DND-41 (cell line): ENCODE results near the gene RAB7B.

Source experiments
- CTCF ChIP-seq: IDR thresholded peaks from 2 replicates; pipeline ENCODE4 v1.5.1; 2012; ENCODE audit warnings: borderline replicate concordance, low read length, moderate library complexity, mild to moderate bottlenecking; ENCODE audit not compliant: poor library complexity, severe bottlenecking; ENCODE audit errors: extremely low read depth
- EZH2 ChIP-seq: IDR thresholded peaks from 3 replicates; pipeline ENCODE4 v1.6.1; 2012; ENCODE audit warnings: borderline replicate concordance, low read depth, mild to moderate bottlenecking, moderate library complexity, low read length, inconsistent platforms; ENCODE audit not compliant: severe bottlenecking

GRCh38 chr1:205972491-205973168, 30.6 kb downstream of the RAB7B start:
- TF ChIP-seq CTCF = no peak
- no peak for TF ChIP-seq EZH2
